ENCODE results near the gene PTPRG. TPM values are rescaled to one million over a fixed set of nuclear protein-coding genes. Genes with fewer than 3 reads are reported as not detected.

The PTPRG gene
- total and polyA plus RNA-seq, 2 of the 13 experiments (the other 11 are each of a cell fraction or from before 2014, with no cell fraction given) = 8.0 to 25.3 TPM

DNA sequence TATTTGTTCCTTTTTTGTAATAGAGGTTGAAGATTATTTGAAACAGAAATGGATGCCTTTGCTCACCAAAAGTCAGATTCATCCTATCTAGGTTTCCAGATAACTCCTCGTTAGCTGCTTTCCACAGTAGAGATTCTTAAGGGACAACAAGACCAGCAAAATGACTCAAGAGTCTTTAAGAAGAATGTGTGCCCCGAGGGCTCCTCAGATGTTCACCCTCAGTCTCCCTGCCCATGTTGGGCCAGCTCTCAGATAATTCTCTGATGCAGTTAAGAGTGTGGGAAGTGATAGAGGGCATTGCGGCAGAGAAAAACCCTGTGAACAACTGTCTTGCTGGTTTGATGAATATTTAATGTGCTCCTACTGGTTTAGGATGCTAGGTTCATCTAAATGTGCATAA is 251.1 kb downstream of the PTPRG start (continued):
- TF ChIP-seq, protein P1, sequence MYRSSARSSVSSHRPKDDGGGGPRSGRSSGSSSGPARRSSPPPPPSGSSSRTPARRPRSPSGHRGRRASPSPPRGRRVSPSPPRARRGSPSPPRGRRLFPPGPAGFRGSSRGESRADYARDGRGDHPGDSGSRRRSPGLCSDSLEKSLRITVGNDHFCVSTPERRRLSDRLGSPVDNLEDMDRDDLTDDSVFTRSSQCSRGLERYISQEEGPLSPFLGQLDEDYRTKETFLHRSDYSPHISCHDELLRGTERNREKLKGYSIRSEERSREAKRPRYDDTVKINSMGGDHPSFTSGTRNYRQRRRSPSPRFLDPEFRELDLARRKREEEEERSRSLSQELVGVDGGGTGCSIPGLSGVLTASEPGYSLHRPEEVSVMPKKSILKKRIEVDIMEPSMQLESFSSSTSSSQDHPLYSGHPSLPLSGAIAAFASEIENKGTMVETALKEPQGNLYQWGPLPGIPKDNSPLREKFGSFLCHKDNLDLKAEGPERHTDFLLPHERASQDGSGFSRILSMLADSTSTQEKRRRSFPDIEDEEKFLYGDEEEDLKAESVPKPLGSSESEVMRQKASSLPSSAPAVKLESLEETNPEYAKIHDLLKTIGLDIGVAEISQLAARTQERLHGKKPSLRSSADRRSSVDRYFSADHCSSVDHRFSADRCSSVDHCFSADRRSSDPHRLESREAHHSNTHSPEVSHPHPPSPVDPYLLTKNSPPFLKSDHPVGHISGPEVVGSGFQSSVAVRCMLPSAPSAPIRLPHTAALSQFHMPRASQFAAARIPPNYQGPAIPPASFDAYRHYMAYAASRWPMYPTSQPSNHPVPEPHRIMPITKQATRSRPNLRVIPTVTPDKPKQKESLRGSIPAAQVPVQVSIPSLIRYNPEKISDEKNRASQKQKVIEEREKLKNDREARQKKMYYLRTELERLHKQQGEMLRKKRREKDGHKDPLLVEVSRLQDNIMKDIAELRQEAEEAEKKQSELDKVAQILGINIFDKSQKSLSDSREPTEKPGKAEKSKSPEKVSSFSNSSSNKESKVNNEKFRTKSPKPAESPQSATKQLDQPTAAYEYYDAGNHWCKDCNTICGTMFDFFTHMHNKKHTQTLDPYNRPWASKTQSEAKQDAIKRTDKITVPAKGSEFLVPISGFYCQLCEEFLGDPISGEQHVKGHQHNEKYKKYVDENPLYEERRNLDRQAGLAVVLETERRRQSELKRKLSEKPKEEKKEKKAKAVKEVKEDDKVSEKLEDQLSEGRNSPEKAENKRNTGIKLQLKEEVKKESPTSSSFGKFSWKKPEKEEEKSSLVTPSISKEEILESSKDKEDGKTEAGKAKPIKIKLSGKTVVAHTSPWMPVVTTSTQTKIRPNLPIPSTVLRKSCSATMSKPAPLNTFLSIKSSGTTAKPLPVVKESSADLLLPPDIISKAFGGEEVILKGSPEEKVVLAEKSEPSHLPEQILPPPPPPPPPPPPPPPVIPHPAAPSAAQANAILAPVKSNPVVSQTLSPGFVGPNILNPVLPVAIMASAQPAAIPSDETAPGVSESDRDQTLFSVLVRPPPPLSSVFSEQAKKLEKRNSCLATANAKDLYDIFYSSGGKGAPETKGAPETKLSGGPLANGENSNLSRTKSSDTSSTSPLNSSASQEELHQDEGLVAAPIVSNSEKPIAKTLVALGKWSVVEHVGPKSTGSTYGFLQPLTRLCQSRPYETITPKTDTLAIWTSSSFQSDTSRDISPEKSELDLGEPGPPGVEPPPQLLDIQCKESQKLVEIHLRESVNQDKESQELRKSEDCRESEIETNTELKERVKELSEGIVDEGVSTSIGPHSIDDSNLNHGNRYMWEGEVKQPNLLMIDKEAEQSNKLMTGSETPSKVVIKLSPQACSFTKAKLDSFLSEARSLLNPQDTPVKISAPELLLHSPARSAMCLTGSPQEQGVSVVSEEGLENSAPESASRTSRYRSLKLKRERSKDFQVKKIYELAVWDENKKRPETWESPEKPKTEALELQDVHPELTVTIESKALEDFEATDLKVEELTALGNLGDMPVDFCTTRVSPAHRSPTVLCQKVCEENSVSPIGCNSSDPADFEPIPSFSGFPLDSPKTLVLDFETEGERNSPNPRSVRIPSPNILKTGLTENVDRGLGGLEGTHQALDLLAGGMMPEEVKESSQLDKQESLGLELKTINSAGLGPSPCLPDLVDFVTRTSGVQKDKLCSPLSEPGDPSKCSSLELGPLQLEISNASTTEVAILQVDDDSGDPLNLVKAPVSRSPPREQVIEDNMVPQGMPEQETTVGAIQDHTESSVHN (CRISPR knock-in tag; IDR thresholded peaks at IDR 0.05) = no peak
- TF ChIP-seq, protein P2, sequence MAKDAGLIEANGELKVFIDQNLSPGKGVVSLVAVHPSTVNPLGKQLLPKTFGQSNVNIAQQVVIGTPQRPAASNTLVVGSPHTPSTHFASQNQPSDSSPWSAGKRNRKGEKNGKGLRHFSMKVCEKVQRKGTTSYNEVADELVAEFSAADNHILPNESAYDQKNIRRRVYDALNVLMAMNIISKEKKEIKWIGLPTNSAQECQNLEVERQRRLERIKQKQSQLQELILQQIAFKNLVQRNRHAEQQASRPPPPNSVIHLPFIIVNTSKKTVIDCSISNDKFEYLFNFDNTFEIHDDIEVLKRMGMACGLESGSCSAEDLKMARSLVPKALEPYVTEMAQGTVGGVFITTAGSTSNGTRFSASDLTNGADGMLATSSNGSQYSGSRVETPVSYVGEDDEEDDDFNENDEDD (CRISPR knock-in tag; IDR thresholded peaks at IDR 0.05; ENCODE audit: borderline replicate concordance) = no peak
- TF ChIP-seq ZNF484 (CRISPR knock-in tag; IDR thresholded peaks at IDR 0.05; ENCODE audit: borderline replicate concordance, low read depth) = no peak
- TF ChIP-seq, protein P3, sequence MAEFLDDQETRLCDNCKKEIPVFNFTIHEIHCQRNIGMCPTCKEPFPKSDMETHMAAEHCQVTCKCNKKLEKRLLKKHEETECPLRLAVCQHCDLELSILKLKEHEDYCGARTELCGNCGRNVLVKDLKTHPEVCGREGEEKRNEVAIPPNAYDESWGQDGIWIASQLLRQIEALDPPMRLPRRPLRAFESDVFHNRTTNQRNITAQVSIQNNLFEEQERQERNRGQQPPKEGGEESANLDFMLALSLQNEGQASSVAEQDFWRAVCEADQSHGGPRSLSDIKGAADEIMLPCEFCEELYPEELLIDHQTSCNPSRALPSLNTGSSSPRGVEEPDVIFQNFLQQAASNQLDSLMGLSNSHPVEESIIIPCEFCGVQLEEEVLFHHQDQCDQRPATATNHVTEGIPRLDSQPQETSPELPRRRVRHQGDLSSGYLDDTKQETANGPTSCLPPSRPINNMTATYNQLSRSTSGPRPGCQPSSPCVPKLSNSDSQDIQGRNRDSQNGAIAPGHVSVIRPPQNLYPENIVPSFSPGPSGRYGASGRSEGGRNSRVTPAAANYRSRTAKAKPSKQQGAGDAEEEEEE (CRISPR knock-in tag; IDR thresholded peaks at IDR 0.05; ENCODE audit: borderline replicate concordance) = no peak
- no peak for TF ChIP-seq ETV5 (CRISPR knock-in tag; IDR thresholded peaks at IDR 0.05; ENCODE audit: borderline replicate concordance)
- TF ChIP-seq ZFP82 (CRISPR knock-in tag; IDR thresholded peaks at IDR 0.05; ENCODE audit: borderline replicate concordance) = no peak
- TF ChIP-seq, protein P4, sequence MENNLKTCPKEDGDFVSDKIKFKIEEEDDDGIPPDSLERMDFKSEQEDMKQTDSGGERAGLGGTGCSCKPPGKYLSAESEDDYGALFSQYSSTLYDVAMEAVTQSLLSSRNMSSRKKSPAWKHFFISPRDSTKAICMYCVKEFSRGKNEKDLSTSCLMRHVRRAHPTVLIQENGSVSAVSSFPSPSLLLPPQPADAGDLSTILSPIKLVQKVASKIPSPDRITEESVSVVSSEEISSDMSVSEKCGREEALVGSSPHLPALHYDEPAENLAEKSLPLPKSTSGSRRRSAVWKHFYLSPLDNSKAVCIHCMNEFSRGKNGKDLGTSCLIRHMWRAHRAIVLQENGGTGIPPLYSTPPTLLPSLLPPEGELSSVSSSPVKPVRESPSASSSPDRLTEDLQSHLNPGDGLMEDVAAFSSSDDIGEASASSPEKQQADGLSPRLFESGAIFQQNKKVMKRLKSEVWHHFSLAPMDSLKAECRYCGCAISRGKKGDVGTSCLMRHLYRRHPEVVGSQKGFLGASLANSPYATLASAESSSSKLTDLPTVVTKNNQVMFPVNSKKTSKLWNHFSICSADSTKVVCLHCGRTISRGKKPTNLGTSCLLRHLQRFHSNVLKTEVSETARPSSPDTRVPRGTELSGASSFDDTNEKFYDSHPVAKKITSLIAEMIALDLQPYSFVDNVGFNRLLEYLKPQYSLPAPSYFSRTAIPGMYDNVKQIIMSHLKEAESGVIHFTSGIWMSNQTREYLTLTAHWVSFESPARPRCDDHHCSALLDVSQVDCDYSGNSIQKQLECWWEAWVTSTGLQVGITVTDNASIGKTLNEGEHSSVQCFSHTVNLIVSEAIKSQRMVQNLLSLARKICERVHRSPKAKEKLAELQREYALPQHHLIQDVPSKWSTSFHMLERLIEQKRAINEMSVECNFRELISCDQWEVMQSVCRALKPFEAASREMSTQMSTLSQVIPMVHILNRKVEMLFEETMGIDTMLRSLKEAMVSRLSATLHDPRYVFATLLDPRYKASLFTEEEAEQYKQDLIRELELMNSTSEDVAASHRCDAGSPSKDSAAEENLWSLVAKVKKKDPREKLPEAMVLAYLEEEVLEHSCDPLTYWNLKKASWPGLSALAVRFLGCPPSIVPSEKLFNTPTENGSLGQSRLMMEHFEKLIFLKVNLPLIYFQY (CRISPR knock-in tag; IDR thresholded peaks at IDR 0.05; ENCODE audit: borderline replicate concordance) = no peak
- no peak for TF ChIP-seq YEATS2 (CRISPR knock-in tag; IDR thresholded peaks at IDR 0.05; ENCODE audit: borderline replicate concordance)
- TF ChIP-seq RAD21 (CRISPR knock-in tag; IDR thresholded peaks at IDR 0.05) = no peak
- no peak for TF ChIP-seq PHB2 (IDR thresholded peaks at IDR 0.05; ENCODE audit: partially characterized antibody)
- TF ChIP-seq, protein P5, sequence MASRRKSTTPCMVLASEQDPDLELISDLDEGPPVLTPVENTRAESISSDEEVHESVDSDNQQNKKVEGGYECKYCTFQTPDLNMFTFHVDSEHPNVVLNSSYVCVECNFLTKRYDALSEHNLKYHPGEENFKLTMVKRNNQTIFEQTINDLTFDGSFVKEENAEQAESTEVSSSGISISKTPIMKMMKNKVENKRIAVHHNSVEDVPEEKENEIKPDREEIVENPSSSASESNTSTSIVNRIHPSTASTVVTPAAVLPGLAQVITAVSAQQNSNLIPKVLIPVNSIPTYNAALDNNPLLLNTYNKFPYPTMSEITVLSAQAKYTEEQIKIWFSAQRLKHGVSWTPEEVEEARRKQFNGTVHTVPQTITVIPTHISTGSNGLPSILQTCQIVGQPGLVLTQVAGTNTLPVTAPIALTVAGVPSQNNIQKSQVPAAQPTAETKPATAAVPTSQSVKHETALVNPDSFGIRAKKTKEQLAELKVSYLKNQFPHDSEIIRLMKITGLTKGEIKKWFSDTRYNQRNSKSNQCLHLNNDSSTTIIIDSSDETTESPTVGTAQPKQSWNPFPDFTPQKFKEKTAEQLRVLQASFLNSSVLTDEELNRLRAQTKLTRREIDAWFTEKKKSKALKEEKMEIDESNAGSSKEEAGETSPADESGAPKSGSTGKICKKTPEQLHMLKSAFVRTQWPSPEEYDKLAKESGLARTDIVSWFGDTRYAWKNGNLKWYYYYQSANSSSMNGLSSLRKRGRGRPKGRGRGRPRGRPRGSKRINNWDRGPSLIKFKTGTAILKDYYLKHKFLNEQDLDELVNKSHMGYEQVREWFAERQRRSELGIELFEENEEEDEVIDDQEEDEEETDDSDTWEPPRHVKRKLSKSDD (CRISPR knock-in tag; IDR thresholded peaks at IDR 0.05; ENCODE audit: low read depth) = no peak

Data from HepG2 (cell line).